Measurements from ENCODE around the gene CCBE1. TPM values are rescaled to one million over a fixed set of nuclear protein-coding genes. Genes with fewer than 3 reads are reported as not detected.

The CCBE1 gene
- total and polyA plus RNA-seq, 9 donors = 2.4 to 5.5 (median 3.4) TPM

- Histone ChIP-seq H3K4me1 (ENCODE audit: control insufficient read depth, insufficient read depth, low read length) (no peaks in the 10 kb centered on the region), H3K36me3 (ENCODE audit: control insufficient read depth, insufficient read depth, low read length) (no peaks in the 10 kb centered on the region), H3K4me3 (ENCODE audit: low read length) (no peak overlapping the region), H3K27me3 (ENCODE audit: control insufficient read depth, insufficient read depth, low read length) (peaks cover 2% of the 10 kb centered on the region), H3K9me3 (replicated peaks; ENCODE audit: control insufficient read depth, low read depth, low read length) (no peaks in the 10 kb centered on the region), H3K27ac (ENCODE audit: low read length) (no peak overlapping the region)
- WGBS (ENCODE audit: insufficient coverage) = 65% methylated on average over 4 of the region's 6 CpGs
- DNase-seq = no peak
Observed at GRCh38 chr18:59570101-59570775, 127.0 kb downstream of the CCBE1 start.

GRCh38 chr18:59569390-59569791 is 127.8 kb downstream of the CCBE1 start:
- Histone ChIP-seq H3K27me3 (ENCODE audit: control insufficient read depth, insufficient read depth, low read length) (peaks cover 2% of the 10 kb centered on the region), H3K4me3 (ENCODE audit: low read length) (no peak overlapping the region), H3K27ac (ENCODE audit: low read length) (no peak overlapping the region), H3K9me3 (replicated peaks; ENCODE audit: control insufficient read depth, low read depth, low read length) (no peaks in the 10 kb centered on the region), H3K4me1 (ENCODE audit: control insufficient read depth, insufficient read depth, low read length) (no peaks in the 10 kb centered on the region), H3K36me3 (ENCODE audit: control insufficient read depth, insufficient read depth, low read length) (no peaks in the 10 kb centered on the region)
- DNase-seq = no peak
- 17% methylated on average over 1 of the region's 1 CpG for WGBS (ENCODE audit: insufficient coverage)

- H3K4me1 ChIP-seq (ENCODE audit: control insufficient read depth, insufficient read depth, low read length) = no peaks in the 10 kb centered on the region
- DNase-seq = no peak
- peaks cover 2% of the 10 kb centered on the region for H3K27me3 ChIP-seq (ENCODE audit: control insufficient read depth, insufficient read depth, low read length)
- H3K36me3 ChIP-seq (ENCODE audit: control insufficient read depth, insufficient read depth, low read length) = no peaks in the 10 kb centered on the region
- no peak overlapping the region for H3K27ac ChIP-seq (ENCODE audit: low read length)
- H3K4me3 ChIP-seq (ENCODE audit: low read length) = no peak overlapping the region
- 87% methylated on average over 5 of the region's 6 CpGs for WGBS (ENCODE audit: insufficient coverage)
- no peaks in the 10 kb centered on the region for H3K9me3 ChIP-seq (replicated peaks; ENCODE audit: control insufficient read depth, low read depth, low read length)
Observed at GRCh38 chr18:59567431-59567830, 129.8 kb downstream of the CCBE1 start.

- H3K36me3 ChIP-seq (ENCODE audit: control insufficient read depth, insufficient read depth, low read length) = no peaks in the 10 kb centered on the region
- H3K4me3 ChIP-seq (ENCODE audit: low read length) = no peak overlapping the region
- no peaks in the 10 kb centered on the region for H3K9me3 ChIP-seq (replicated peaks; ENCODE audit: control insufficient read depth, low read depth, low read length)
- WGBS (ENCODE audit: insufficient coverage) = no CpG with 5 or more reads among the region's 4 CpGs
- no peaks in the 10 kb centered on the region for H3K4me1 ChIP-seq (ENCODE audit: control insufficient read depth, insufficient read depth, low read length)
- no peak for DNase-seq
- H3K27ac ChIP-seq (ENCODE audit: low read length) = no peak overlapping the region
- H3K27me3 ChIP-seq (ENCODE audit: control insufficient read depth, insufficient read depth, low read length) = peaks cover 2% of the 10 kb centered on the region
Observed at GRCh38 chr18:59566533-59566971, 130.7 kb downstream of the CCBE1 start.

- Histone ChIP-seq H3K4me3 (ENCODE audit: low read length) (no peak overlapping the region), H3K27me3 (ENCODE audit: control insufficient read depth, insufficient read depth, low read length) (peaks cover 2% of the 10 kb centered on the region), H3K36me3 (ENCODE audit: control insufficient read depth, insufficient read depth, low read length) (no peaks in the 10 kb centered on the region), H3K9me3 (replicated peaks; ENCODE audit: control insufficient read depth, low read depth, low read length) (no peaks in the 10 kb centered on the region), H3K27ac (ENCODE audit: low read length) (no peak overlapping the region), H3K4me1 (ENCODE audit: control insufficient read depth, insufficient read depth, low read length) (no peaks in the 10 kb centered on the region)
- no peak for DNase-seq
- WGBS (ENCODE audit: insufficient coverage) = 65% methylated on average over 2 of the region's 3 CpGs
Observed at GRCh38 chr18:59565957-59566356, 131.3 kb downstream of the CCBE1 start.

GRCh38 chr18:59564561-59564960 is 132.7 kb downstream of the CCBE1 start:
- Histone ChIP-seq H3K9me3 (replicated peaks; ENCODE audit: control insufficient read depth, low read depth, low read length) (no peaks in the 10 kb centered on the region), H3K27ac (ENCODE audit: low read length) (no peak overlapping the region), H3K4me1 (ENCODE audit: control insufficient read depth, insufficient read depth, low read length) (no peaks in the 10 kb centered on the region), H3K36me3 (ENCODE audit: control insufficient read depth, insufficient read depth, low read length) (no peaks in the 10 kb centered on the region), H3K27me3 (ENCODE audit: control insufficient read depth, insufficient read depth, low read length) (peaks cover 2% of the 10 kb centered on the region), H3K4me3 (ENCODE audit: low read length) (no peak overlapping the region)
- WGBS (ENCODE audit: insufficient coverage) = 25% methylated on average over 3 of the region's 3 CpGs
- no peak for DNase-seq

GRCh38 chr18:59563176-59563785 is 133.9 kb downstream of the CCBE1 start:
- Histone ChIP-seq H3K27ac (ENCODE audit: low read length) (no peak overlapping the region), H3K4me3 (ENCODE audit: low read length) (no peak overlapping the region), H3K9me3 (replicated peaks; ENCODE audit: control insufficient read depth, low read depth, low read length) (no peaks in the 10 kb centered on the region), H3K27me3 (ENCODE audit: control insufficient read depth, insufficient read depth, low read length) (peaks cover 2% of the 10 kb centered on the region), H3K4me1 (ENCODE audit: control insufficient read depth, insufficient read depth, low read length) (no peaks in the 10 kb centered on the region), H3K36me3 (ENCODE audit: control insufficient read depth, insufficient read depth, low read length) (no peaks in the 10 kb centered on the region)
- whole genome bisulfite sequencing (ENCODE audit: insufficient coverage) = 100% methylated on average over 1 of the region's 3 CpGs
- no peak for DNase-seq

- H3K27me3 ChIP-seq (ENCODE audit: control insufficient read depth, insufficient read depth, low read length) = peaks cover 2% of the 10 kb centered on the region
- no peaks in the 10 kb centered on the region for H3K9me3 ChIP-seq (replicated peaks; ENCODE audit: control insufficient read depth, low read depth, low read length)
- no peaks in the 10 kb centered on the region for H3K36me3 ChIP-seq (ENCODE audit: control insufficient read depth, insufficient read depth, low read length)
- WGBS (ENCODE audit: insufficient coverage) = 66% methylated on average over 3 of the region's 6 CpGs
- H3K4me3 ChIP-seq (ENCODE audit: low read length) = no peak overlapping the region
- no peak overlapping the region for H3K27ac ChIP-seq (ENCODE audit: low read length)
- H3K4me1 ChIP-seq (ENCODE audit: control insufficient read depth, insufficient read depth, low read length) = no peaks in the 10 kb centered on the region
- no peak for DNase-seq
Observed at GRCh38 chr18:59562751-59563150, 134.5 kb downstream of the CCBE1 start.

- DNase-seq = no peak
Observed at GRCh38 chr18:59561612-59562011, 135.6 kb downstream of the CCBE1 start.

GRCh38 chr18:59560556-59560955 is 136.7 kb downstream of the CCBE1 start:
- Histone ChIP-seq H3K9me3 (replicated peaks; ENCODE audit: control insufficient read depth, low read depth, low read length) (no peaks in the 10 kb centered on the region), H3K27me3 (ENCODE audit: control insufficient read depth, insufficient read depth, low read length) (no peaks in the 10 kb centered on the region), H3K4me1 (ENCODE audit: control insufficient read depth, insufficient read depth, low read length) (no peaks in the 10 kb centered on the region), H3K36me3 (ENCODE audit: control insufficient read depth, insufficient read depth, low read length) (no peaks in the 10 kb centered on the region), H3K4me3 (ENCODE audit: low read length) (no peak overlapping the region), H3K27ac (ENCODE audit: low read length) (no peak overlapping the region)
- 92% methylated on average over 5 of the region's 7 CpGs for WGBS (ENCODE audit: insufficient coverage)
- DNase-seq = no peak

More at GRCh38 chr18:59561612-59562011, 135.6 kb downstream of the CCBE1 start:
- H3K4me1 ChIP-seq (ENCODE audit: control insufficient read depth, insufficient read depth, low read length) = no peaks in the 10 kb centered on the region
- H3K9me3 ChIP-seq (replicated peaks; ENCODE audit: control insufficient read depth, low read depth, low read length) = no peaks in the 10 kb centered on the region
- H3K4me3 ChIP-seq (ENCODE audit: low read length) = no peak overlapping the region
- no peak overlapping the region for H3K27ac ChIP-seq (ENCODE audit: low read length)
- no peaks in the 10 kb centered on the region for H3K36me3 ChIP-seq (ENCODE audit: control insufficient read depth, insufficient read depth, low read length)
- H3K27me3 ChIP-seq (ENCODE audit: control insufficient read depth, insufficient read depth, low read length) = no peaks in the 10 kb centered on the region
- WGBS (ENCODE audit: insufficient coverage) = 60% methylated on average over 2 of the region's 5 CpGs
